Measurements from ENCODE around the gene CAMKK2. TPM values are rescaled to one million over a fixed set of nuclear protein-coding genes. Genes with fewer than 3 reads are reported as not detected.
A peak's percentile ranks its signal among the peaks of the same experiment; 100 is the strongest.
"Not testable (repeated sequence)": the region's sequence is repeated elsewhere in the genome, so short reads cannot be mapped to it uniquely, and the experiment has no call there.

Gene CAMKK2
- total and polyA plus RNA-seq, 7 donors, result 4.4 to 12.3 (median 8.3) TPM

DNA sequence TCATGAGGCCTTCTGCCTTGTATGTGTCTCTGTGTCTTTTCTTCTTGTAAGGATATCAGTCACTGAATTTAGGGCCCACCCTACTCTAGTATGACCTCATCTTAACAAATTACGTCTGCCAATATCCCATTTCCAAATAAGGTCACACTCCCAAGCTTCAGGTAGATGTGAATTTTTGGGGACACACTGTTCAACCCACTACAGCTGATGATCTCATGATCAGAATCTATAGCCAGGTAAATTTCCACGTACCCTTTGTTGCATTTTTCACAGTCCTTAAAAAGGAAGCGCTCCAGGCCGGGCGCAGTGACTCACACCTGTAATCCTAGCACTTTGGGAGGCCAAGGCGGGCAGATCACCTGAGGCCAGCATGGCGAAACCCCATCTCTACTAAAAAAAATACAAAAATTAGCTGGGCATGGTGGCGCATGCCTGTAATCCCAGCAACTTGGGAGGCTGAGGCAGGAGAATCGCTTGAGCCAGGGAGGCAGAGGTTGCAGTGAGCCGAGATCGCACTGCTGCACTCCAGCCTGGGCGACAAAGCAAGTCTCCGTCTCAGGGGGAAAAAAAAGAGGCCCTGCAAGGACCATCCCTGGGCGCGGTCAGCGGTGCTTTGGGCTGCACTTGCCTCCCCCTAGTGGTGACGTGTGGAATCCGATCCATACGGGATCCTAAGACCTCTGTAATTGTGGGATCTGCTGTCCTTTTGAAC is 66.5 kb downstream of the CAMKK2 start:
- intact Hi-C loops (cut with DNase I); H3K4me3 ChIP-seq; H3K9me3 ChIP-seq; H3K27ac ChIP-seq; H3K36me3 ChIP-seq (ENCODE audit: insufficient read depth in 1 of 2, low read depth in 1 of 2); H3K27me3 ChIP-seq (ENCODE audit: insufficient read depth in 3 of 3, low read length in 2 of 3); H3K4me1 ChIP-seq: not testable (repeated sequence)
- TF ChIP-seq, protein P1, sequence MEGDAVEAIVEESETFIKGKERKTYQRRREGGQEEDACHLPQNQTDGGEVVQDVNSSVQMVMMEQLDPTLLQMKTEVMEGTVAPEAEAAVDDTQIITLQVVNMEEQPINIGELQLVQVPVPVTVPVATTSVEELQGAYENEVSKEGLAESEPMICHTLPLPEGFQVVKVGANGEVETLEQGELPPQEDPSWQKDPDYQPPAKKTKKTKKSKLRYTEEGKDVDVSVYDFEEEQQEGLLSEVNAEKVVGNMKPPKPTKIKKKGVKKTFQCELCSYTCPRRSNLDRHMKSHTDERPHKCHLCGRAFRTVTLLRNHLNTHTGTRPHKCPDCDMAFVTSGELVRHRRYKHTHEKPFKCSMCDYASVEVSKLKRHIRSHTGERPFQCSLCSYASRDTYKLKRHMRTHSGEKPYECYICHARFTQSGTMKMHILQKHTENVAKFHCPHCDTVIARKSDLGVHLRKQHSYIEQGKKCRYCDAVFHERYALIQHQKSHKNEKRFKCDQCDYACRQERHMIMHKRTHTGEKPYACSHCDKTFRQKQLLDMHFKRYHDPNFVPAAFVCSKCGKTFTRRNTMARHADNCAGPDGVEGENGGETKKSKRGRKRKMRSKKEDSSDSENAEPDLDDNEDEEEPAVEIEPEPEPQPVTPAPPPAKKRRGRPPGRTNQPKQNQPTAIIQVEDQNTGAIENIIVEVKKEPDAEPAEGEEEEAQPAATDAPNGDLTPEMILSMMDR (IDR thresholded peaks at IDR 0.05), result peak; percentile 66
- ATAC-seq, result peak in 3 of 4 donors; percentile 59 to 73 (median 70)
- WGBS, 3 donors, result 44 to 49% (median 45%) methylated on average over 19 of the region's 19 CpGs
- peak; percentile 64 to 79 for DNase-seq

DNA sequence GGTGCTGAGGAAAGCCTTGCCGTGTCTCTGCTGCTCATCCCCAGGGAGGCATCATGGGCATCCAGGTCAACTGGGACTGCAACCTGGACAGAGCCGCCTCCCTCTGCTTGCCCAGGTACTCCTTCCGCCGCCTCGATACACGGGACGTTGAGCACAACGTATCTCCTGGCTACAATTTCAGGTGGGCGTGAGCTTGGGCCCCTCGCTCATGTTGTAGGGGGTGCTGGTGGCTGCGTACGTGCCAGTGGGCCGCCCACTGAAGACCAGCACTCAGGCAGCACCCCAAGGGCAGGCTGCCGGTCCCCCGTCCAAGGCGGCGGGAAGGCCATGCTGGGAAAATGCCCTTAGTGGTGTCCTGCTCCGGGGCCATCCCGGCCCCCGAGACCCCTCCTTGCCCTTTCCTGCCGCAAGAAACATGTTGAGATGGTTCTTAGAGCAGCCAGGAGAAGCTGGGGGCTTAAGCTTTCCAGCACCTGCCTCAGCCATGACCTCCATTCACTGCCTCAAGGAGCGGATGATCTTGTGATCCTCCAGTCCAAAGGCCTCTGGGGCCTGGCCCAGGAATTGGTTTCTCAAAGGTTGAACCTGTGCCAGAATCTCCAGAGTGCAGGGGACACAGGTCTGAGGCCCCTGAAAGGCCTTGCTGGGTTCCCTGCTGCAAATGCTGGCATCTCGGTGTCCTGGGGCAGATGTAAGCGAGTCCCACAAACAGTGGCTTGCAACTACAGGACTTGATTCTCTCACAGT is 67.4 kb downstream of the CAMKK2 start:
- intact Hi-C loops (cut with DNase I), result no loop called here
- 93 to 97% (median 95%) methylated on average over 23 to 24 of the region's 24 CpGs for WGBS, 3 donors
- Histone ChIP-seq H3K4me3 (no peak overlapping the region), H3K9me3 (no peaks in the 10 kb centered on the region), H3K27me3 (ENCODE audit: insufficient read depth in 3 of 3, low read length in 2 of 3) (no peaks in the 10 kb centered on the region), H3K27ac (no peak overlapping the region), H3K36me3 (ENCODE audit: insufficient read depth in 1 of 2, low read depth in 1 of 2) (peaks cover 0 to 5% of the 10 kb centered on the region in 2 donors), H3K4me1 (no peaks in the 10 kb centered on the region)
- ATAC-seq (no peak), DNase-seq (peak in 1 of 2 donors; percentile 20)
- TF ChIP-seq, protein P1 (IDR thresholded peaks at IDR 0.05), result no peak

DNA sequence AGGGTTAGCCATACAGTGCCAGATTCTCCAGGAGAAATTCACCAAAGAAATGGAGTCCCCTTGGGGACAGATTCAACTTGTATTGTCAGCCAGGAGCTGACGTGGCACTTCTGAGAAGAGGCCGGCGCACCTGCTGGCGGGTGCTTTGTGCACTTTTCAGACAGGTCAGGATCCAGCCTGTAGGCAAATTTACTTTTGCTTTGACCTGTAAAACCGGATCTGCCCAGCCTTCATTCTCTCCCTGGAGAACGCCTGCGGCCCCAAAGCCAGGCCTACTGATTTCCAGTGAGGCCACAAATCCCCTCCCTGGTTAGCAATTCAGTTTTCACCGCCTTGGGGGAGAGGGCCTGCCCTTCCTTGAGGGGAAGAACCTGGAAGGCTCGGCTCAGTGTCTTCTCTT is 69.2 kb downstream of the CAMKK2 start:
- Histone ChIP-seq H3K36me3 (ENCODE audit: insufficient read depth in 1 of 2, low read depth in 1 of 2) (no peaks in the 10 kb centered on the region), H3K4me1 (no peaks in the 10 kb centered on the region), H3K4me3 (no peak overlapping the region), H3K27me3 (ENCODE audit: insufficient read depth in 3 of 3, low read length in 2 of 3) (no peaks in the 10 kb centered on the region), H3K27ac (no peak overlapping the region), H3K9me3 (no peaks in the 10 kb centered on the region)
- intact Hi-C loops (cut with DNase I), result no loop called here
- DNase-seq (no peak), ATAC-seq (no peak)
- TF ChIP-seq, protein P1 (IDR thresholded peaks at IDR 0.05), result no peak
- 81 to 85% (median 83%) methylated on average over 9 of the region's 9 CpGs for WGBS, 3 donors

DNA sequence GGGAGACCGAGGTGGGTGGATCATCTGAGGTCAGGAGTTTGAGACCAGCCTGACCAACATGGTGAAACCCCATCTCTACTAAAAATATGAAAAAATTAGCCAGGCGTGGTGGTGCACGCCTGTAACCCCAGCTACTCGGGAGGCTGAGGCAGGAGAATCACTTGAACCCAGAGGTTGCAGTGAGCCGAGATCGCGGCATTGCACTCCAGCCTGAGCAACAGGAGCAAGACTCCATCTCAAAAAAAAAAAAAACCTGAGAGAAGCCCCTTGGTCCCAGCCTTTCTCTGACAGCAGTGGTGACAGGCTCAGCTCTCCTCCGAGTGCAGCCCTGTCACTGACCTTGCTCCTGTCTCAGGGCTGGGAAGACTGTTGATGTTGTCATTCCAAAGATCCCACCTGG is 69.6 kb downstream of the CAMKK2 start:
- H3K27ac ChIP-seq; H3K27me3 ChIP-seq (ENCODE audit: insufficient read depth in 3 of 3, low read length in 2 of 3); H3K4me1 ChIP-seq; ATAC-seq; intact Hi-C loops (cut with DNase I); H3K4me3 ChIP-seq; DNase-seq; H3K36me3 ChIP-seq (ENCODE audit: insufficient read depth in 1 of 2, low read depth in 1 of 2); H3K9me3 ChIP-seq: not testable (repeated sequence)
- WGBS, 3 donors, result 94 to 99% (median 95%) methylated on average over 8 of the region's 8 CpGs

DNA sequence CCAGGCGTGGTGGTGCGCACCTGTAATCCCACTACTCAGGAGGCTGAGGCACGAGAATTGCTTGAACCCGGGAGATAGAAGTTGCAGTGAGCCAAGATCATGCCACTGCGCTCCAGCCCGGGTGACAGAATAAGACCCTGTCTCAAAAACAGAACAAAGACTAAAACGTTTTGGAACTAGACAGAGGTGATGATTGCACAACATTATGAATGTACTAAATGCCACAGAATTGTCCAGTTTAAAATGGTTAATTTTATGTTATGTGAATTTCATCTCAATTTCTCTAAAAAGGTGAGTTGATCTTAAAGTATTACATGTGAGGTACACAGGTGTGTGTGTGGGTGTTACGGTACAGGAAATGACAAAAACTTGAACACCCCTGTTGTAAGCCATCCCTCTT is 70.1 kb downstream of the CAMKK2 start:
- no peak overlapping the region for H3K27ac ChIP-seq
- intact Hi-C loops (cut with DNase I), result no loop called here
- no peaks in the 10 kb centered on the region for H3K4me1 ChIP-seq
- H3K4me3 ChIP-seq, result no peak overlapping the region
- DNase-seq (no peak), ATAC-seq (no peak)
- no peaks in the 10 kb centered on the region for H3K27me3 ChIP-seq (ENCODE audit: insufficient read depth in 3 of 3, low read length in 2 of 3)
- H3K9me3 ChIP-seq, result no peaks in the 10 kb centered on the region
- H3K36me3 ChIP-seq (ENCODE audit: insufficient read depth in 1 of 2, low read depth in 1 of 2), result no peaks in the 10 kb centered on the region
- WGBS, 3 donors, result 89 to 92% (median 90%) methylated on average over 8 of the region's 8 CpGs
- TF ChIP-seq, protein P1 (IDR thresholded peaks at IDR 0.05), result no peak

Data from psoas muscle (tissue), 8 donors.